Measurements from ENCODE around the gene GPR37L1.

Gene GPR37L1

GRCh38 chr1:202081992-202082391 is 40.7 kb upstream of the GPR37L1 start:
- H3K4me2 ChIP-seq (ENCODE audit: low read length): no peak overlapping the region
- no peak overlapping the region for H3K4me3 ChIP-seq (ENCODE audit: low read length)
- no peaks in the 10 kb centered on the region for H4K20me1 ChIP-seq (ENCODE audit: control insufficient read depth, insufficient read depth, low read depth, low read length)
- peaks cover 5% of the 10 kb centered on the region; the same call in 1 of the 2 replicates for H3K27me3 ChIP-seq (ENCODE audit: control insufficient read depth, low read length)
- H3F3A ChIP-seq (ENCODE audit: control insufficient read depth, insufficient read depth): no peaks in the 10 kb centered on the region
- TF ChIP-seq EZH2phosphoT487 (IDR thresholded peaks at IDR 0.05; ENCODE audit: borderline replicate concordance, low read length): no peak
- TF ChIP-seq CTCF (IDR thresholded peaks at IDR 0.05; ENCODE audit: low read depth, low read length, poor library complexity, severe bottlenecking): no peak
- no peaks in the 10 kb centered on the region for H3K79me2 ChIP-seq (ENCODE audit: control insufficient read depth, low read length)
- no peaks in the 10 kb centered on the region for H3K36me3 ChIP-seq (ENCODE audit: control insufficient read depth, low read length)
- no peaks in the 10 kb centered on the region for H3K9me3 ChIP-seq (ENCODE audit: control insufficient read depth, insufficient read depth, low read length)
- H3K4me1 ChIP-seq (ENCODE audit: control insufficient read depth, low read length): no peaks in the 10 kb centered on the region
- H3K27ac ChIP-seq (ENCODE audit: low read depth, low read length): no peak overlapping the region
- H3K9me2 ChIP-seq (replicated peaks; ENCODE audit: control insufficient read depth, low read length): no peaks in the 10 kb centered on the region

- Histone ChIP-seq H3K4me1 (ENCODE audit: control insufficient read depth, low read length) (no peaks in the 10 kb centered on the region), H4K20me1 (ENCODE audit: control insufficient read depth, insufficient read depth, low read depth, low read length) (no peaks in the 10 kb centered on the region), H3K27me3 (ENCODE audit: control insufficient read depth, low read length) (peaks cover 6% of the 10 kb centered on the region; the same call in 1 of the 2 replicates), H3K36me3 (ENCODE audit: control insufficient read depth, low read length) (no peaks in the 10 kb centered on the region), H3K9me2 (replicated peaks; ENCODE audit: control insufficient read depth, low read length) (no peaks in the 10 kb centered on the region), H3K9me3 (ENCODE audit: control insufficient read depth, insufficient read depth, low read length) (no peaks in the 10 kb centered on the region), H3F3A (ENCODE audit: control insufficient read depth, insufficient read depth) (no peaks in the 10 kb centered on the region), H3K4me2 (ENCODE audit: low read length) (no peak overlapping the region), H3K79me2 (ENCODE audit: control insufficient read depth, low read length) (no peaks in the 10 kb centered on the region), H3K27ac (ENCODE audit: low read depth, low read length) (no peak overlapping the region), H3K4me3 (ENCODE audit: low read length) (no peak overlapping the region)
- TF ChIP-seq EZH2phosphoT487 (IDR thresholded peaks at IDR 0.05; ENCODE audit: borderline replicate concordance, low read length): no peak
- no peak for TF ChIP-seq CTCF (IDR thresholded peaks at IDR 0.05; ENCODE audit: low read depth, low read length, poor library complexity, severe bottlenecking)
Measured at GRCh38 chr1:202084791-202085681, 37.7 kb upstream of the GPR37L1 start.

- Histone ChIP-seq H3K36me3 (ENCODE audit: control insufficient read depth, low read length) (no peaks in the 10 kb centered on the region), H3K4me2 (ENCODE audit: low read length) (no peak overlapping the region), H3K9me3 (ENCODE audit: control insufficient read depth, insufficient read depth, low read length) (no peaks in the 10 kb centered on the region), H3K9me2 (replicated peaks; ENCODE audit: control insufficient read depth, low read length) (no peaks in the 10 kb centered on the region), H4K20me1 (ENCODE audit: control insufficient read depth, insufficient read depth, low read depth, low read length) (no peaks in the 10 kb centered on the region), H3K27me3 (ENCODE audit: control insufficient read depth, low read length) (peaks cover 6% of the 10 kb centered on the region; the same call in 1 of the 2 replicates), H3F3A (ENCODE audit: control insufficient read depth, insufficient read depth) (no peaks in the 10 kb centered on the region), H3K79me2 (ENCODE audit: control insufficient read depth, low read length) (no peaks in the 10 kb centered on the region), H3K4me1 (ENCODE audit: control insufficient read depth, low read length) (no peaks in the 10 kb centered on the region), H3K4me3 (ENCODE audit: low read length) (no peak overlapping the region), H3K27ac (ENCODE audit: low read depth, low read length) (no peak overlapping the region)
- TF ChIP-seq EZH2phosphoT487 (IDR thresholded peaks at IDR 0.05; ENCODE audit: borderline replicate concordance, low read length) (no peak), CTCF (IDR thresholded peaks at IDR 0.05; ENCODE audit: low read depth, low read length, poor library complexity, severe bottlenecking) (no peak)
Measured at GRCh38 chr1:202085682-202086373, 36.9 kb upstream of the GPR37L1 start.

Measured in DOHH2 (cell line).